GM12878 (cell line): ENCODE data around the gene OSBPL10. TPM values are rescaled to one million over a fixed set of nuclear protein-coding genes. Genes with fewer than 3 reads are reported as not detected.

Experiments
- ATAC-seq: fragments of 200-7000 bp; cut with Tn5 transposase; 3 replicates; pipeline ENCODE4 v1.9.1; 2020; ENCODE audit warnings: mild to moderate bottlenecking, moderate library complexity
- BruUV-seq: library from RNA; stranded (reverse); fragments of 400-500 nt; replicated peaks from 2 replicates; lab custom pipeline; 2021; lab: Mats Ljungman, UMichigan
- CTCF ChIA-PET: fragments of 300-600 bp; sonication (Branson Sonifier 250); formaldehyde crosslinking; extraction: SDS; loops from one replicate; lab custom pipeline; 2021; ENCODE audit warnings: inconsistent platforms; lab: Yijun Ruan, JAX
- POLR2A ChIA-PET: fragments of 350-600 bp; formaldehyde crosslinking; extraction: SDS; loops from one replicate; lab custom pipeline; 2021; ENCODE audit warnings: inconsistent platforms; lab: Charles Lee
- RAD21 ChIA-PET: fragments of 300-600 bp; sonication (Branson Sonifier 250); formaldehyde crosslinking; loops from one replicate; lab custom pipeline; 2023; ENCODE audit warnings: antibody characterized with exemption; ENCODE audit not compliant: unreplicated experiment; lab: Charles Lee
- SMC1A ChIA-PET: fragments of 300-600 bp; sonication (Branson Sonifier 250); formaldehyde crosslinking; loops from one replicate; lab custom pipeline; 2023; ENCODE audit not compliant: unreplicated experiment, uncharacterized antibody; lab: Charles Lee
- DNase-seq: peaks from one replicate; pipeline ENCODE4 v3.0.0-alpha.2; 2011; ENCODE audit warnings: low read depth, low spot score
- FAIRE-seq: peaks from 3 replicates; lab custom pipeline; 2011; peaks lifted over from hg19 to GRCh38; lab: Jason Lieb, UNC
- H2AFZ ChIP-seq: 2 replicates; pipeline ENCODE4 v1.6.0; 2011; ENCODE audit warnings: low read depth, low read length, control low read depth; ENCODE audit not compliant: control insufficient read depth
- H3K27ac ChIP-seq: 2 replicates; pipeline ENCODE4 v1.5.1; 2011; ENCODE audit warnings: control low read depth; ENCODE audit not compliant: control insufficient read depth, insufficient read depth
- H3K27me3 ChIP-seq, 2 experiments: replicated peaks in 1 of 2; 2 replicates each; pipeline versions ENCODE4 v1.6.0 to v1.6.1; 2011; ENCODE audit warnings: low read length in 1 of 2; ENCODE audit not compliant: control insufficient read depth in 2 of 2, insufficient read depth in 2 of 2
- H3K36me3 ChIP-seq, 2 experiments: 2 replicates each; pipeline ENCODE4 v1.5.1; 2011; ENCODE audit warnings: low read length in 1 of 2; ENCODE audit not compliant: control insufficient read depth in 2 of 2, insufficient read depth in 2 of 2
- H3K4me1 ChIP-seq: 2 replicates; pipeline ENCODE4 v1.6.1; 2011; ENCODE audit warnings: mild to moderate bottlenecking, low read length, moderate library complexity, mixed read lengths; ENCODE audit not compliant: control insufficient read depth, insufficient read depth
- H3K4me2 ChIP-seq: 2 replicates; pipeline ENCODE4 v1.6.0; 2011; ENCODE audit warnings: control low read depth; ENCODE audit not compliant: control insufficient read depth, insufficient read depth
- H3K4me3 ChIP-seq: fragments of 200-600 bp; sonication (generic); 2 replicates; pipeline ENCODE4 v1.5.1; 2016
- H3K79me2 ChIP-seq: 2 replicates; pipeline ENCODE4 v1.6.0; 2011; ENCODE audit warnings: low read length; ENCODE audit not compliant: control insufficient read depth, insufficient read depth
- H3K9ac ChIP-seq: 2 replicates; pipeline ENCODE4 v1.8.0; 2011; ENCODE audit warnings: low read length, control low read depth, mixed read lengths; ENCODE audit not compliant: control insufficient read depth, insufficient read depth
- H3K9me3 ChIP-seq: replicated peaks from 3 replicates; pipeline ENCODE4 v1.5.1; 2011; ENCODE audit warnings: mild to moderate bottlenecking, low read length; ENCODE audit not compliant: control insufficient read depth, insufficient read depth
- H4K20me1 ChIP-seq: 2 replicates; pipeline ENCODE4 v1.6.0; 2011; ENCODE audit not compliant: control insufficient read depth, insufficient read depth
- ASH2L ChIP-seq: fragments of 300-600, 200-600 bp; sonication (generic); IDR thresholded peaks from 2 replicates; pipeline ENCODE4 v1.6.1; 2017; ENCODE audit warnings: low read depth, mild to moderate bottlenecking, borderline replicate concordance
- ATF2 ChIP-seq: IDR thresholded peaks from 2 replicates; pipeline ENCODE4 v1.6.1; 2012; ENCODE audit warnings: low read length, inconsistent platforms
- BCL11A ChIP-seq: IDR thresholded peaks from 2 replicates; pipeline ENCODE4 v1.6.1; 2011; ENCODE audit warnings: low read depth, low read length
- CBX3 ChIP-seq: fragments of 200-600 bp; sonication (generic); IDR thresholded peaks from 2 replicates; pipeline ENCODE4 v1.6.1; 2016; ENCODE audit warnings: low read depth, borderline replicate concordance
- CREB1 ChIP-seq: IDR thresholded peaks from 2 replicates; pipeline ENCODE4 v1.6.1; 2012; ENCODE audit warnings: low read depth, mild to moderate bottlenecking, inconsistent platforms
- EP300 ChIP-seq, 2 experiments: fragments of 150-350 bp in 1 of 2; IDR thresholded peaks; 2 replicates each; pipeline ENCODE4 v1.6.1; 2011 to 2012; ENCODE audit warnings: low read depth in 2 of 2, low read length in 2 of 2, borderline replicate concordance in 1 of 2, improper control_type of control experiment in 1 of 2, inconsistent platforms in 1 of 2; ENCODE audit not compliant: control insufficient read depth in 1 of 2
- EZH2 ChIP-seq: IDR thresholded peaks from 2 replicates; pipeline ENCODE4 v1.6.1; 2012; ENCODE audit warnings: low read depth, mild to moderate bottlenecking, control low read depth, inconsistent platforms, low read length, borderline replicate concordance; ENCODE audit not compliant: control insufficient read depth
- IRF5 ChIP-seq: fragments of 450-650 bp; IDR thresholded peaks from 2 replicates; pipeline ENCODE4 v1.6.1; 2017; ENCODE audit warnings: borderline replicate concordance
- MTA3 ChIP-seq: IDR thresholded peaks from 2 replicates; pipeline ENCODE4 v1.6.1; 2012; ENCODE audit warnings: low read length, inconsistent platforms, borderline replicate concordance
- NFIC ChIP-seq: IDR thresholded peaks from 2 replicates; pipeline ENCODE4 v1.6.1; 2012; ENCODE audit warnings: low read depth, mild to moderate bottlenecking, inconsistent platforms, low read length, moderate library complexity
- SREBF1 ChIP-seq: IDR thresholded peaks from 2 replicates; pipeline ENCODE4 v1.6.1; 2012; ENCODE audit warnings: mild to moderate bottlenecking, low read length
- YY1 ChIP-seq: IDR thresholded peaks from 2 replicates; pipeline ENCODE4 v1.6.1; 2011; ENCODE audit warnings: low read depth, mild to moderate bottlenecking, low read length
- ZBTB40 ChIP-seq: fragments of 450-650 bp; IDR thresholded peaks from 2 replicates; pipeline ENCODE4 v1.6.1; 2016; ENCODE audit warnings: mild to moderate bottlenecking, moderate library complexity, borderline replicate concordance
- ZNF384 ChIP-seq: IDR thresholded peaks from 2 replicates; pipeline ENCODE4 v1.6.1; 2012; ENCODE audit warnings: low read depth, mild to moderate bottlenecking, low read length, improper control_type of control experiment, borderline replicate concordance
- WGBS: methylation state at CpG from one replicate; pipeline ENCODE4 v1.1.6; 2016; ENCODE audit warnings: low lambda C conversion rate; ENCODE audit not compliant: insufficient replicate concordance, insufficient coverage; ENCODE audit errors: missing lambda C conversion rate; 5-methylcytosine and 5-hydroxymethylcytosine counted together
- in situ Hi-C: fragments of 300-500 bp; cut with MboI; formaldehyde crosslinking; loops from 9 replicates; pipeline ENCODE4 v1.14.3; 2018; ENCODE audit warnings: mixed read lengths
- intact Hi-C: fragments of 100-400 bp; cut with micrococcal nuclease; formaldehyde crosslinking; loops from one replicate; pipeline ENCODE4 v1.14.2; 2022; ENCODE audit not compliant: unreplicated experiment
- polyA plus RNA-seq, 11 experiments: library from polyadenylated mRNA; depleted of rRNA in 4 of 11; unstranded in 6 of 11; stranded (reverse) in 5 of 11; fragments of >200 nt; fragmentation: Nextera tagmentation in 4 of 11; fragmentation: Illumina TruSeq in 1 of 11; extraction: Ambion mirVana in 4 of 11; extraction: Trizol in 1 of 11; gene quantifications; 1 replicate in 1 of 11; 2 replicates in 10 of 11; pipeline versions ENCODE4 v1.2.1 to v1.2.3, GENCODE V29; 2011 to 2016; ENCODE audit warnings: inconsistent platforms in 2 of 11, missing spikeins in 2 of 11, low read depth in 1 of 11
- total RNA-seq, 4 experiments: library from RNA; depleted of rRNA in 3 of 4; stranded (reverse); fragments of >200 nt in 3 of 4; fragmentation: Illumina TruSeq in 1 of 4; extraction: Trizol in 1 of 4; gene quantifications; 2 replicates each; pipeline versions ENCODE4 v1.2.1 to v1.2.3, GENCODE V29; 2013 to 2021

Gene OSBPL10
- total and polyA plus RNA-seq, 10 of the 15 experiments (the other 5 are each of a cell fraction or from before 2014, with no cell fraction given), result 0.03 to 0.25 (median 0.09) TPM; not detected in 5

- CTCF ChIA-PET, result interaction anchor here (1.0 kb wide), 1 partner anchor 12 kb away, joined by 3 read pairs; no protein-coding TSS in a partner anchor
- Histone ChIP-seq H3K79me2 (no peaks in the 10 kb centered on the region), H3K9me3 (no peaks in the 10 kb centered on the region), H3K27me3 (no peaks in the 10 kb centered on the region), H4K20me1 (no peaks in the 10 kb centered on the region), H3K27ac (no peak overlapping the region), H3K36me3 (no peaks in the 10 kb centered on the region), H3K4me3 (no peak overlapping the region), H2AFZ (no peak overlapping the region), H3K9ac (no peak overlapping the region), H3K4me1 (no peaks in the 10 kb centered on the region), H3K4me2 (no peak overlapping the region)
- no peak for TF ChIP-seq IRF5
- no peak for TF ChIP-seq CREB1
- no peak for TF ChIP-seq NFIC
- no peak for TF ChIP-seq SREBF1
- no peak for TF ChIP-seq EZH2
- TF ChIP-seq ASH2L, result no peak
- TF ChIP-seq ATF2, result no peak
- no peak for TF ChIP-seq CBX3
- TF ChIP-seq EP300 (IDR thresholded peaks at IDR 0.05; ENCODE audit: borderline replicate concordance in 1 of 2, control insufficient read depth in 1 of 2, low read depth in 2 of 2, low read length in 2 of 2), result no peak
- no peak for TF ChIP-seq BCL11A
- TF ChIP-seq ZBTB40, result no peak
- no peak for TF ChIP-seq YY1
- no peak for TF ChIP-seq MTA3
- TF ChIP-seq ZNF384, result no peak
- intact Hi-C loops, result no loop called here
- in situ Hi-C loops, result no loop called here
- DNase-seq (no peak), ATAC-seq (no peak), FAIRE-seq (no peak)
- POLR2A ChIA-PET, result no interaction called here
- 57% methylated on average over 7 of the region's 7 CpGs for WGBS
- SMC1A ChIA-PET, result interaction anchor here (0.7 to 0.8 kb wide), 2 partner anchors 19 to 225 kb away, joined by 3 read pairs; no protein-coding TSS in a partner anchor
- RAD21 ChIA-PET, result no interaction called here
- BruUV-seq, result no TSS peak
These were observed 77.2 kb downstream of the OSBPL10 start for GRCh38 chr3:31903686-31904431.
